ENCODE results near the gene TP63.

GRCh38 chr3:189914799-189915198 is 283.6 kb downstream of the TP63 start:
- no peak for TF ChIP-seq CTCF (conservative IDR thresholded peaks at IDR 0.05)
- no peak for TF ChIP-seq ZFX (IDR thresholded peaks at IDR 0.05)

All from C4-2B (cell line).